IPS DF 4.7 (cell line): ENCODE data around the gene SEMA4B.
"Not testable (repeated sequence)": the region's sequence is repeated elsewhere in the genome, so short reads cannot be mapped to it uniquely, and the experiment has no call there.

ENCODE experiments used
- DNase-seq: peaks from one replicate; pipeline ENCODE4 v3.0.0-alpha.2; 2013; ENCODE audit warnings: low spot score; ENCODE audit errors: extremely low read depth

Gene SEMA4B

GRCh38 chr15:90227816-90228772, 27.0 kb downstream of the SEMA4B start:
- no peak for DNase-seq

- DNase-seq: no peak
Measured at GRCh38 chr15:90228960-90229359, 27.8 kb downstream of the SEMA4B start.

GRCh38 chr15:90230071-90230494, 29.0 kb downstream of the SEMA4B start:
- no peak for DNase-seq

GRCh38 chr15:90230610-90231009, 29.5 kb downstream of the SEMA4B start:
- DNase-seq: no peak

DNA sequence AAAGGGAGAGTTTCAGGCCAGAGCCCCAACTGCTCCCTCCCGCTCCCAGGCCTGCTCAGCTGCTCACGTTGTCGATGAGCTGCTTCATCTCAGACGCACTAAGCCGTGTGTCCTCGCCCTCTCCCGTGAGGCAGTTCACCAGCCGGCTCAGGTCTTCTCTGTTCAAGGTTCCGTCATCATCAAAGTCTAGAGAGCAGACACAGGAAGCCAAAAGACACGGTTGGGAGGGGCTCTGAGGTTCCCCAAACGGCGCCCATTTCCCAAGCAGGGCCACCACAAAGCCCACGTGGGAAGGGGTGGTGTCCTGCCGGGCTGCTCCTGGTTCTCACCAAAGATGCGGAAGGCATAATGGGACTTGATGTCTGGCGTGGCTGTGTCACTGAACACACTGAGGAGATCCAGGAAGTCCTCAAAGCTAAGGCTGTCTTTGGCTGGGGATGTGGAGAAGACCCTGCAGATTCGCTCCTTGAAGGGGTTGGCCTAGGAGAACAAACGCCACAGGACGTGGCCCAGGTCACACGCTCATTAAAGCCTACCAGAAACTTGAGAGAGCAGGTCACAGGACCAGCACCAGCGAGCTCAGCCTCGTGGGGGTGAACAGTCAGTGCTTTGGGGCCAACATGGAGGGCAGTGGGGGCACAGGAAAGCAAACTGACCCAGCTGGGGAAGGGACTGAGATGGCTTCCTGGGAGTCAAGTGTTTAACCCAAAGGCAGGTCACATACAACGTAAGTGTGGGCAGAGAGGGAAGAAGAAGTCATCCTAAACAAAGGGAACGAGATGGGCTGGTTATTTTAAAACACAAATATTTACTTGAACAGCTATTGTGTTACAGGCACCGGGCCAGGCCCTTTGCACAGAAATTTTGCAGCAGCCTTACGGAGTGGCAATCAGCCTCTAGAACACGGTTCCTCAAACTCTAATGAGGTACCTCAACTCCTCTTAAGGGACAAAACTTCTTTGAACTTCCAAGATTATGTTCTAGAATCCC, 30.2 kb downstream of the SEMA4B start:
- DNase-seq: no peak

DNA sequence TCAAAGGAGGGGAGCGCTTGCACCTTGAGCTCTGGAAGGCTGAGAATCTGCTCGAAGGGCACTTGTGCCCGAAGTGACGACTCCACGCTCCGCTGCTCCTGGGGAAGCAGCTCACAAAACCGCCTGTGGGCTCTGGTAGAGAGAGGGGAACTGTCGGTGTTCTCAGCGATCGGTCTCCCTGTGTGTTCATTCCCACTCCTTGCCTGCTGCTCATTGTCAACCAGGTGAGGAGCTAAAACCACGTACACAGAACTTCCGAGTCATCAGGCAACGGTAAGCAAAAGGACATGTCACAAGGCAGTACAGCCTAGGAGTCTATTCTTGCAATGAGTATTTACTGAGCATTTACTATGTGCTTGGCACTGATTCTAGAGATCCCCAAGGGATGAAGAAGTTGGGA, 31.1 kb downstream of the SEMA4B start:
- DNase-seq: no peak

DNA sequence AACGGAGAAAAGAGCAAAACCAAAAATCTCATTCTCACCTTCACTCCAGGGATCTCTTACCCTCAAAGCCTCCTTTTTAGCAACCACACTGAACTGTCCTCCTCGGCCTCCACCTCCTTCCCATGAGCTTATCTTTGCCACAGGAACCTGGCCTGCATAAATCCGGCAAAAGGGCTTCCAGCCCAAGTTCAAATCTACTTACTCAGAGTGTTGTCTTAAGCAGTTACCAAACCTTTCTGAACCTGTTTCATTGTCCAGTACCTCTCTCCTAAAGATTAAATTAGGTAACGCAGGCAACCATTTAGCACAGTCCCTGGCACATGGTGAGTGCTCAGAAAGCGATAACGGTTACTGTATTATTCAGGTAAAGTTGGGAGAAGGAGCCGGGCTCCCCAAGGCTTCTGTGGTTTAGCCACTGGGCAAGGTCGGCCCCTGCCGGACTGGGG, 31.8 kb downstream of the SEMA4B start:
- no peak for DNase-seq

DNA sequence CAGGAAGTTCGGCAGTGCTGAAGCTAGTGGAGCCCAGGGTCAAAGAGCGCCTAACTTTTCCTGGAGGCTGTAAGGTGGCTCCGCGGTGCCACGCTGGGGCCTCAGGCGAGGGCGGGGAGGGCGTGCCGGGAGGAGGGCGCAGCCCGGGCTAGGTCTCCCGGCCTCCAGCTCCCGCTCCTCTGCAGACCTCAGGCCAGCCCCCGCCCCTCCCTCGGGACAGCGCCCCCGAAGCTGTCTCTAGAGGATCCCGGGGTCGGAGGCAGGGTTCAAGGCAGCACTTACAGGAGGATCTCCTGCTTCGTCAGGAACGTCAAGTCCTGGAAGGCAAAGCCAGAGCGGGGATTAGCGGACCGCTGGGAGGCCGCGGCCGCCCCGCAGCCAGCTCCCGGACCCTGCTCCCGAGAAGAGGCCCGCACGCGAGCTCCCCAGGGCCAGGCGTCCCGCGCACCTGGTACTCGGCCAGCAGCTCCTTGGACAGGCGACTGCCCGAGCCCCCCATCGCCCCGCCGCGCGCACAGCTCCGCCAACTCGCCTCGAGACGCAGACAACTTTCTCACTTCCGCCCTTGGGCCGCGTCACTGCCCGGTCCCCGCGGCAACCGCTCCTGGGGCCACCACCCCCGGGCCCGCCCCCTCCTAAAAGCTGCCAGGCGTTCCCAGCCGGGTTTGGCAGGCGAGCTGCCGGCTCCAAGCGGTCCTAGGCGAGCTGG, 32.4 kb downstream of the SEMA4B start, which contains the start of gene CIB1:
TSS of gene CIB1 (minus strand) at position 555 of the 709 bp plus-strand sequence. CDS start at position 499, 56 bp downstream.
- DNase-seq: no peak

DNA sequence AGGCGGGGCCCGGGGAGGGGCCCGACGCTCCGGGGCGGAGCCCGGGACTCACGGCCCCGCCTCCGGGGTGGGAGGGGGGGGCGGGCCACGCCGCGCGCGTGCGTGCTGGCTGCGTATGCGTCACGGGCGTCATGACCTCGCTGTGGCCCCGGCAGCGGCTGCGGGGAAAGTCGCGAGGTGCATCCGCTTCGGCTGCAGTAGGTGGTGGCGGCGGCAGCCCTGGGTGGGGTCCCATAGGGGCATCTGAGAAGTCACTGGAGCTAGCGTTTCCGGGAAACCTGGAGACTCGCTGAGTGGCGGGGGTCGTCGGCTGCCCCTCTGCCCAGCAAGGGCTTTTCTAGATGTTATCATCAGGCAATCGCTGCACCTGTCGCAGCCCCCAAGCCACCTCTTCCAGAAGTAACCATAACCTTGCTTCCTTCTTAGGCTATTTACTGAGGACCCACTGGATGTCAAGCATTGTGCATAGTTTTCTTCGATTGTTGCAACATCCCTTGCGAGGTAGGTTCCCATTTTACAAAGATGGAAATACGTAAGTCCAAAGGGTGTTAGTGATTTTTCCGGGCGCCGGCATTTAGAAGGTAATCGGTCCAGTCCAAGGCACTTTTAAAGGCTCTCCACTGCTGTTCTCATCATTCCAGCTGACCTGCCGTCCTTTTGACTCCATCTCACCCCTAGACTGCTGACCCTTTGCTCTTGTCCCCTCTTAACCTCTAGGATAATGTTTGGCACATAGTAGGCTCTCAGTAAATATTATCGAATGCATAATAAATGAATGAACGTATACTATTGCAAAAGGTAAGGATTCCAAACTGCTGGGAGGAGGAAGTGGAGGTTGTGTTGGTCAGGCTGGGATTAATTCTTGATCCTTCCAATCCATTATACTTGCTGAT, 33.2 kb downstream of the SEMA4B start, which contains the start of gene GDPGP1:
TSS of gene GDPGP1 (plus strand) at position 114 of the 893 bp plus-strand sequence. CDS start 6,700 bp downstream, outside the sequence.
- DNase-seq: no peak

DNA sequence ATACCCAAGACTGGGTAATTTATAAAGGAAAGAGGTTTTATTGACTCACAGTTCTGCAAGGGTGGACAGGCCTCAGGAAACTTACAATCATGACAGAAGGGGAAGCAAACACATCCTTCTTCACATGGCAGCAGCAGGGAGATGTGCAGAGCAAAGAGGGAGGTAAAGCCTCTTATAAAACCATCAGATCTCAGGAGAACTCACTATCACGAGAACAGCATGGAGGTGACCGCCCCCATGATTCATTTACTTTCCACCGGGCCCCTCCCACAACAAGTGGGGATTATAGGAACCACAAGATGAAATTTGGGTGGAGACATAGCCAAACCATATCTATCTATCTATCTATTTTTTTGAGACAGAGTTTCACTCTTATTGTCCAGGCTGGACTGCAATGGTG, 38.2 kb downstream of the SEMA4B start:
- no peak for DNase-seq

DNA sequence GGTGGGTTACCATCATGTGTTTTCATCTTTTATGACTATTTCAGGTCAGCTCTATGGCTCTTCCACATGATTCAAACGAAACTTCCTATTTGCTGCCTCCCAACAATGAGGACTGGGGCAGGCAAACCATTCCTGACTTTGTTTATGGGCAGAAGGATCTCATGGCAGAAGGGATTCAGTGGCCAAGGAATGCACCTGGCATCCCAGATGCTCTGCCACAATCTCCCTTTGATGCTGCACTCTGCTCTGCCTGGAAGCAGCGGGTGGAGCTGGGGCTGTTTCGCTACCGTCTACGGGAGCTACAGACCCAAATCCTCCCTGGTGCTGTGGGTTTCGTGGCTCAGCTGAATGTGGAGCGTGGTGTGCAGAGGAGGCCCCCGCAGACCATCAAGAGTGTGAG, 39.7 kb downstream of the SEMA4B start:
- DNase-seq: no peak

DNA sequence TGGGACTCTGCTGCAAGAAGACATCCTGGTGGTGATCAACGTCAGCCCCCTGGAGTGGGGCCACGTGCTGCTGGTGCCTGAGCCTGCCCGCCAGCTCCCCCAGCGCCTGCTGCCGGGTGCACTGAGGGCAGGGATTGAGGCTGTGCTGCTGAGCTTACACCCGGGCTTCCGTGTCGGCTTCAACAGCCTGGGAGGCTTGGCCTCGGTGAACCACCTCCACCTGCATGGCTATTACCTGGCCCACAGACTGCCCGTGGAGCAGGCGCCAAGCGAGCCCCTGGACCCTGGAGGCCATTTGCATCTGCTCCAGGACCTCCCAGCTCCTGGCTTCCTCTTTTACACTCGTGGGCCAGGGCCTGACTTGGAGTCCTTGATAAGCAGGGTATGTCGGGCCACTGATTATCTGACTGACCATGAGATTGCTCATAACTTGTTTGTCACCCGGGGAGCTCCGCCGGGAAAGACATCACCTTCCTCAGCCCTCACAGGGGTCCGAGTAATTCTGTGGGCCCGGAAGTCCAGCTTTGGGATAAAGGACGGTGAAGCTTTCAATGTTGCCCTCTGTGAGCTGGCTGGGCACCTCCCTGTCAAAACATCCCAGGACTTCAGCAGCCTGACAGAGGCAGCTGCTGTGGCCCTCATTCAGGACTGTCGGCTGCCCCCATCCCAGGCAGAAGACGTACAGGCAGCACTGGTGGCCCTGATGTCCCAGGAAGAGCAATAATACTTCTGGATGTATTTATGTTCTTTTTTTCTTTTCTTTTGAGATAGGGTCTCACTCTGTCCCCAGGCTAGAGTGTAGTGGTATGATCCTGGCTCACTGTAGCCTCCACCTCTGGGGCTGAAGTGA, 40.4 kb downstream of the SEMA4B start:
- no peak for DNase-seq

DNA sequence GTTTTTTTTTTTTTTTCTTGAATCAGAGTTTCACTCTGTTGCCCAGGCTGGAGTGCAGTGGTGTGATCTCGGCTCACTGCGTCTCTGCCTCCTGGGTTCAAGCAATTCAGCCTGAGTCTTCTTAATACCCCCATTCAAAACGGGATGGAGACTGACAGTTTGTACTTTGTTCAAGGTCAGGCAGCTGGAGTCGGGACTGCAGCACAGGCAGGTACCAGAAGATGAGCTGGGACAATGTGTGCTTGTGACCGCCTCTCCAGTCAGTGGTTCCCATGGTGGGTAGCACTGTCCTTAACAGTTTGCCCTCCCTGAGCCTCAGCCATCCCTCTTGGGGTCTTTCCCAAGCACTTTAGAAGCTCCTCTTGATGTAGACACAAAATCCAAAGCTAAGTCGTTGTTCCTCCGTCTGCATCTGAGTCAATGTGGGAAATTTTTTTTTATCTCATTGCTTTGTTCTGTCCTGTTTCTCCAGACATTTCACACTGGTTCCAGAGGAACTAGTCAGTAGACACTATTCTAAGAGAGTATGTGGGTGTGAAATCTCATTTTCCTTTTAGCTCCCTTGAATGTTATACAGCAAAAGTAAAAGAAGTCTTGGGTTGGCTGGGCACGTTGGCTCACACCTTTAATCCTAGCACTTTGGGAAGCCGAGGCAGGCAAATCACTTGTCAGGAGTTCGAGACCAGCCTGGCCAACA, 43.0 kb downstream of the SEMA4B start:
- DNase-seq: no peak

DNA sequence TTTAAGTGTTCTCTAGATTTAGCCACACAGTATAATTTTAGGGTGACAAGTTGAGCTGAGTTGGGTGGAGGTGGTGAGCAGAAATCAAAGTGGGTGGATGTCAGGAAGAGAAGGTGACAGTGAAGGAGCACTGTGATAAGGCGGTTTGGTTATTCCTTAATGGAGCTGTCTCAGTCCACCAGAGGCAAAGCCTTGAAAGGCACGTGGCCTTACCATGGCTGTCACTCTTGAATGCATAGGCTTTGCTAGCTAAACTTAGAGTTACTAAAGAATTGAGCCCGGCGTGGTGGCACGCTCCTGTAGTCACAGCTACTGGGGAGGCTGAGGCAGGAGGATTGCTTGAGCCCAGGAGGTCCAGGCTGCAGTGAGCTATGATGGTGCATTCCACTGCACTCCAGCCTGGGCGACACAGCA, 47.7 kb downstream of the SEMA4B start:
- DNase-seq: no peak

- DNase-seq: no peak
Measured at GRCh38 chr15:90249203-90249863, 48.2 kb downstream of the SEMA4B start, which contains the start of gene TTLL13. TTLL13 (plus strand) TSS chr15:90249556; CDS start chr15:90250631, 1,075 bp downstream.

DNA sequence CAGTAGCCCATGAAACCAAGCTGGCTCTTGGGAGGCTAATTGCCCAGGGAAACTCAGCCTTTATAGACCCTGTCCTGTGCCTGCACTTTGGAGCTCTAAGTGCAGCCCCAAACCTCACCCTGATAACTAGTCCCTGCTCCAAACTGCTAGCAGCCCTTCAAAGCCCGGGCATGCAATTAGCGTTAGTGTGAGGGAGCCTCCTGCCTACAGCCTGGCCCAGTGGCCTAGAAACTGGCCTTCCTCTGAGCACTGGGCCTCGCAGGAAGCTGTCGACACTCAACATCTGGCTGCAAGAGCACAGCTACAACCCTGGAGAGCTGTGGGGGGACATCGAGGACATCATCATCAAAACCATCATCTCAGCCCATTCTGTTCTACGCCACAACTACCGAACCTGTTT, 56.6 kb downstream of the SEMA4B start:
- DNase-seq: no peak

GRCh38 chr15:90259524-90259923, 58.4 kb downstream of the SEMA4B start:
- no peak for DNase-seq

- not testable (repeated sequence) for DNase-seq
Measured at GRCh38 chr15:90260731-90261130, 59.6 kb downstream of the SEMA4B start.
